HepG2 (cell line): ENCODE data around the gene NEK6. TPM values are rescaled to one million over a fixed set of nuclear protein-coding genes. Genes with fewer than 3 reads are reported as not detected.

ENCODE experiments used
- ETV5 ChIP-seq: IDR thresholded peaks from 2 replicates; pipeline ENCODE4 v1.6.1; 2018; ENCODE audit warnings: missing biosample characterization, missing genetic modification reagents, inconsistent platforms, borderline replicate concordance
- FOXA1 ChIP-seq, 2 experiments: fragments of 450-650 bp in 1 of 2; sonication (generic) in 1 of 2; formaldehyde crosslinking in 1 of 2; IDR thresholded peaks; 2 replicates each; pipeline versions ENCODE4 v1.4.0 to v1.6.1; 2016 to 2020; ENCODE audit warnings: missing genetic modification reagents in 1 of 2
- KLF11 ChIP-seq: IDR thresholded peaks from 2 replicates; pipeline ENCODE4 v1.6.1; 2016; ENCODE audit warnings: missing compliant biosample characterization
- NCOA2 ChIP-seq: sonication (generic); formaldehyde crosslinking; IDR thresholded peaks from 2 replicates; pipeline ENCODE4 v1.8.0; 2022; ENCODE audit warnings: inconsistent platforms
- PTBP1 ChIP-seq: fragments of 200-400 bp; formaldehyde crosslinking; IDR thresholded peaks from 2 replicates; pipeline ENCODE4 v1.6.1; 2018; ENCODE audit warnings: low read length, low read depth; ENCODE audit not compliant: poor library complexity, severe bottlenecking
- REPIN1 ChIP-seq: sonication (generic); formaldehyde crosslinking; IDR thresholded peaks from 2 replicates; pipeline ENCODE4 v1.8.0; 2022; ENCODE audit warnings: missing genetic modification reagents, low read depth, mild to moderate bottlenecking, borderline replicate concordance
- ZNF143 ChIP-seq: sonication (generic); formaldehyde crosslinking; IDR thresholded peaks from 2 replicates; pipeline ENCODE4 v1.4.0; 2020; ENCODE audit warnings: missing genetic modification reagents
- ZNF709 ChIP-seq: sonication (generic); formaldehyde crosslinking; IDR thresholded peaks from 2 replicates; pipeline ENCODE4 v1.5.0; 2020; ENCODE audit warnings: mild to moderate bottlenecking, missing genetic modification reagents
- polyA plus RNA-seq, 8 experiments: library from polyadenylated mRNA; depleted of rRNA in 3 of 8; stranded (reverse) in 7 of 8; unstranded in 1 of 8; fragments of >200 nt; fragmentation: Illumina TruSeq in 4 of 8; extraction: Trizol in 4 of 8; gene quantifications; 2 replicates each; pipeline versions ENCODE4 v1.2.1 to v1.2.3, GENCODE V29; 2011 to 2016; ENCODE audit warnings: low read depth in 4 of 8, missing spikeins in 1 of 8, mixed read lengths in 1 of 8; ENCODE audit not compliant: insufficient read depth in 1 of 8
- total RNA-seq, 5 experiments: library from RNA; depleted of rRNA; stranded (reverse); fragments of >200 nt; fragmentation: Illumina TruSeq; extraction: Trizol; gene quantifications; 2 replicates each; pipeline ENCODE4 v1.2.3, GENCODE V29; 2016; ENCODE audit warnings: low read depth in 1 of 5
- TF ChIP-seq, protein P1 (sequence below): sonication (generic); formaldehyde crosslinking; IDR thresholded peaks from 2 replicates; pipeline ENCODE4 v1.9.0; 2021; ENCODE audit warnings: missing genetic modification reagents, borderline replicate concordance
- TF ChIP-seq, protein P2 (sequence below): sonication (generic); formaldehyde crosslinking; IDR thresholded peaks from 2 replicates; pipeline ENCODE4 v1.4.0; 2020; ENCODE audit warnings: missing genetic modification reagents
- TF ChIP-seq, protein P3 (sequence below): sonication (generic); formaldehyde crosslinking; IDR thresholded peaks from 2 replicates; pipeline ENCODE4 v1.9.0; 2021; ENCODE audit warnings: mild to moderate bottlenecking, missing genetic modification reagents
- TF ChIP-seq, protein P4 (sequence below): sonication (generic); formaldehyde crosslinking; IDR thresholded peaks from 2 replicates; pipeline ENCODE4 v1.4.0; 2020; ENCODE audit warnings: missing genetic modification reagents

NEK6 gene
- total and polyA plus RNA-seq, 2 of the 13 experiments (the other 11 are each of a cell fraction or from before 2014, with no cell fraction given), result 30.4 to 119 TPM

DNA sequence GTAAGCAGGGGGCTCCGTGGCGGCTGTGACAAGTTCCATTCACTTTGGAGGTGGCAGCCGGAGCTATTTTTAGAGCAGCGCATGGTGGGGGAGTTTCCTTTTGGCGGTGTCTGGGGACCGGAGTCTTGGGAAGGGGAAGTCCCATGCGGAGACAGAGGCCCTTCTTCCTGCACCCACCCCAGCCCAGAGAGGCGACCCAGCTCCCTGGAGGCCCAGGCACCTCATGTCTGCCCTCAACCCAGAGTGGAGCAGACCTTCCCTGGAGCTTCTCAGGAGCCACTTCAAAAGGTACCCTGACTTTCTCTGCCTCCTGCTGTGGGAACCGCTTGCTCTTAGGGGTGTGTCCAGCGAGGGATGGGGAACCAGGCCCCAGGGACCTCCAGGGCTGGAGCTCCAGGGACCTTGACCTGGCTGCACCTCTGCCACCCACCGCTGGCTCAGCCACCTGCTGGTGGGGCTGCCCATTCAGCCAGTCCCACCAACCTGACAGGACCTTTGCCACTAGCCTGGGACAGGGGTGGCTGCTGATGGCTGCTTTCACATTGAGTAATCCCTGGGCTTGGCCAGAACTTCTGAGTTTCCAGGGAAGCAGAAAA lies 34.1 kb downstream of the NEK6 start (continued):
- TF ChIP-seq, protein P1, sequence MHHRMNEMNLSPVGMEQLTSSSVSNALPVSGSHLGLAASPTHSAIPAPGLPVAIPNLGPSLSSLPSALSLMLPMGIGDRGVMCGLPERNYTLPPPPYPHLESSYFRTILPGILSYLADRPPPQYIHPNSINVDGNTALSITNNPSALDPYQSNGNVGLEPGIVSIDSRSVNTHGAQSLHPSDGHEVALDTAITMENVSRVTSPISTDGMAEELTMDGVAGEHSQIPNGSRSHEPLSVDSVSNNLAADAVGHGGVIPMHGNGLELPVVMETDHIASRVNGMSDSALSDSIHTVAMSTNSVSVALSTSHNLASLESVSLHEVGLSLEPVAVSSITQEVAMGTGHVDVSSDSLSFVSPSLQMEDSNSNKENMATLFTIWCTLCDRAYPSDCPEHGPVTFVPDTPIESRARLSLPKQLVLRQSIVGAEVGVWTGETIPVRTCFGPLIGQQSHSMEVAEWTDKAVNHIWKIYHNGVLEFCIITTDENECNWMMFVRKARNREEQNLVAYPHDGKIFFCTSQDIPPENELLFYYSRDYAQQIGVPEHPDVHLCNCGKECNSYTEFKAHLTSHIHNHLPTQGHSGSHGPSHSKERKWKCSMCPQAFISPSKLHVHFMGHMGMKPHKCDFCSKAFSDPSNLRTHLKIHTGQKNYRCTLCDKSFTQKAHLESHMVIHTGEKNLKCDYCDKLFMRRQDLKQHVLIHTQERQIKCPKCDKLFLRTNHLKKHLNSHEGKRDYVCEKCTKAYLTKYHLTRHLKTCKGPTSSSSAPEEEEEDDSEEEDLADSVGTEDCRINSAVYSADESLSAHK (CRISPR knock-in tag), result no peak
- no peak for TF ChIP-seq ZNF709 (CRISPR knock-in tag)
- no peak for TF ChIP-seq REPIN1
- TF ChIP-seq, protein P2, sequence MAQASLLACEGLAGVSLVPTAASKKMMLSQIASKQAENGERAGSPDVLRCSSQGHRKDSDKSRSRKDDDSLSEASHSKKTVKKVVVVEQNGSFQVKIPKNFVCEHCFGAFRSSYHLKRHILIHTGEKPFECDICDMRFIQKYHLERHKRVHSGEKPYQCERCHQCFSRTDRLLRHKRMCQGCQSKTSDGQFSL (CRISPR knock-in tag), result 0 out of 2 replicates have a peak, but pooled peaks have one; percentile 26
- TF ChIP-seq NCOA2, result no peak
- TF ChIP-seq, protein P3, sequence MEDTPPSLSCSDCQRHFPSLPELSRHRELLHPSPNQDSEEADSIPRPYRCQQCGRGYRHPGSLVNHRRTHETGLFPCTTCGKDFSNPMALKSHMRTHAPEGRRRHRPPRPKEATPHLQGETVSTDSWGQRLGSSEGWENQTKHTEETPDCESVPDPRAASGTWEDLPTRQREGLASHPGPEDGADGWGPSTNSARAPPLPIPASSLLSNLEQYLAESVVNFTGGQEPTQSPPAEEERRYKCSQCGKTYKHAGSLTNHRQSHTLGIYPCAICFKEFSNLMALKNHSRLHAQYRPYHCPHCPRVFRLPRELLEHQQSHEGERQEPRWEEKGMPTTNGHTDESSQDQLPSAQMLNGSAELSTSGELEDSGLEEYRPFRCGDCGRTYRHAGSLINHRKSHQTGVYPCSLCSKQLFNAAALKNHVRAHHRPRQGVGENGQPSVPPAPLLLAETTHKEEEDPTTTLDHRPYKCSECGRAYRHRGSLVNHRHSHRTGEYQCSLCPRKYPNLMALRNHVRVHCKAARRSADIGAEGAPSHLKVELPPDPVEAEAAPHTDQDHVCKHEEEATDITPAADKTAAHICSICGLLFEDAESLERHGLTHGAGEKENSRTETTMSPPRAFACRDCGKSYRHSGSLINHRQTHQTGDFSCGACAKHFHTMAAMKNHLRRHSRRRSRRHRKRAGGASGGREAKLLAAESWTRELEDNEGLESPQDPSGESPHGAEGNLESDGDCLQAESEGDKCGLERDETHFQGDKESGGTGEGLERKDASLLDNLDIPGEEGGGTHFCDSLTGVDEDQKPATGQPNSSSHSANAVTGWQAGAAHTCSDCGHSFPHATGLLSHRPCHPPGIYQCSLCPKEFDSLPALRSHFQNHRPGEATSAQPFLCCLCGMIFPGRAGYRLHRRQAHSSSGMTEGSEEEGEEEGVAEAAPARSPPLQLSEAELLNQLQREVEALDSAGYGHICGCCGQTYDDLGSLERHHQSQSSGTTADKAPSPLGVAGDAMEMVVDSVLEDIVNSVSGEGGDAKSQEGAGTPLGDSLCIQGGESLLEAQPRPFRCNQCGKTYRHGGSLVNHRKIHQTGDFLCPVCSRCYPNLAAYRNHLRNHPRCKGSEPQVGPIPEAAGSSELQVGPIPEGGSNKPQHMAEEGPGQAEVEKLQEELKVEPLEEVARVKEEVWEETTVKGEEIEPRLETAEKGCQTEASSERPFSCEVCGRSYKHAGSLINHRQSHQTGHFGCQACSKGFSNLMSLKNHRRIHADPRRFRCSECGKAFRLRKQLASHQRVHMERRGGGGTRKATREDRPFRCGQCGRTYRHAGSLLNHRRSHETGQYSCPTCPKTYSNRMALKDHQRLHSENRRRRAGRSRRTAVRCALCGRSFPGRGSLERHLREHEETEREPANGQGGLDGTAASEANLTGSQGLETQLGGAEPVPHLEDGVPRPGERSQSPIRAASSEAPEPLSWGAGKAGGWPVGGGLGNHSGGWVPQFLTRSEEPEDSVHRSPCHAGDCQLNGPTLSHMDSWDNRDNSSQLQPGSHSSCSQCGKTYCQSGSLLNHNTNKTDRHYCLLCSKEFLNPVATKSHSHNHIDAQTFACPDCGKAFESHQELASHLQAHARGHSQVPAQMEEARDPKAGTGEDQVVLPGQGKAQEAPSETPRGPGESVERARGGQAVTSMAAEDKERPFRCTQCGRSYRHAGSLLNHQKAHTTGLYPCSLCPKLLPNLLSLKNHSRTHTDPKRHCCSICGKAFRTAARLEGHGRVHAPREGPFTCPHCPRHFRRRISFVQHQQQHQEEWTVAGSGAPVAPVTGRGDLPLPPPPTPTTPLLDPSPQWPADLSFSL, result no peak
- no peak for TF ChIP-seq PTBP1
- no peak for TF ChIP-seq FOXA1 (IDR thresholded peaks at IDR 0.05)
- no peak for TF ChIP-seq FOXA1 (CRISPR knock-in tag; IDR thresholded peaks at IDR 0.05)
- no peak for TF ChIP-seq ZNF143
- no peak for TF ChIP-seq ETV5
- no peak for TF ChIP-seq KLF11 (CRISPR knock-in tag)
- TF ChIP-seq, protein P4, sequence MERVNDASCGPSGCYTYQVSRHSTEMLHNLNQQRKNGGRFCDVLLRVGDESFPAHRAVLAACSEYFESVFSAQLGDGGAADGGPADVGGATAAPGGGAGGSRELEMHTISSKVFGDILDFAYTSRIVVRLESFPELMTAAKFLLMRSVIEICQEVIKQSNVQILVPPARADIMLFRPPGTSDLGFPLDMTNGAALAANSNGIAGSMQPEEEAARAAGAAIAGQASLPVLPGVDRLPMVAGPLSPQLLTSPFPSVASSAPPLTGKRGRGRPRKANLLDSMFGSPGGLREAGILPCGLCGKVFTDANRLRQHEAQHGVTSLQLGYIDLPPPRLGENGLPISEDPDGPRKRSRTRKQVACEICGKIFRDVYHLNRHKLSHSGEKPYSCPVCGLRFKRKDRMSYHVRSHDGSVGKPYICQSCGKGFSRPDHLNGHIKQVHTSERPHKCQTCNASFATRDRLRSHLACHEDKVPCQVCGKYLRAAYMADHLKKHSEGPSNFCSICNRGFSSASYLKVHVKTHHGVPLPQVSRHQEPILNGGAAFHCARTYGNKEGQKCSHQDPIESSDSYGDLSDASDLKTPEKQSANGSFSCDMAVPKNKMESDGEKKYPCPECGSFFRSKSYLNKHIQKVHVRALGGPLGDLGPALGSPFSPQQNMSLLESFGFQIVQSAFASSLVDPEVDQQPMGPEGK (CRISPR knock-in tag), result peak; percentile 44; the same call in 1 of the 2 replicates
